Glomerular endothelial cell (primary cell): ENCODE data around the gene SLC22A17. TPM values are rescaled to one million over a fixed set of nuclear protein-coding genes. Genes with fewer than 3 reads are reported as not detected.

Source experiments
- total RNA-seq: library from RNA; depleted of rRNA; stranded (reverse); fragments of >200 nt; gene quantifications from 2 replicates; pipeline ENCODE4 v1.2.3, GENCODE V29; 2015

The SLC22A17 gene
- total RNA-seq, 1 donor from 2014 or later: 7.3 TPM

Other genes with a start within 250 kb of the SLC22A17 start
- gene CIROP, start 247.9 kb downstream of the SLC22A17 start, total RNA-seq: not detected in 2 replicates
- gene CEBPE, start 233.6 kb downstream of the SLC22A17 start, total RNA-seq: not detected in 2 replicates
- 0.29 TPM in 1 of 2 replicates, not detected in the other for gene SLC7A8, start 169.2 kb downstream of the SLC22A17 start, total RNA-seq
- gene RNF212B, start 115.0 kb downstream of the SLC22A17 start, total RNA-seq: not detected in 2 replicates
- gene HOMEZ, start 66.8 kb downstream of the SLC22A17 start, total RNA-seq: 13.8 and 14.6 TPM in 2 replicates
- 1.3 and 4.7 TPM in 2 replicates for gene PPP1R3E, start 50.0 kb downstream of the SLC22A17 start, total RNA-seq
- 12.6 and 23.5 TPM in 2 replicates for gene BCL2L2, start 46.1 kb downstream of the SLC22A17 start, total RNA-seq
- 60.7 and 79.2 TPM in 2 replicates for gene PABPN1, start 31.4 kb downstream of the SLC22A17 start, total RNA-seq
- gene EFS, start 12.3 kb upstream of the SLC22A17 start, total RNA-seq: 0.24 and 0.82 TPM in 2 replicates
- not detected in 2 replicates for gene IL25, start 19.9 kb upstream of the SLC22A17 start, total RNA-seq
- gene CMTM5, start 24.2 kb upstream of the SLC22A17 start, total RNA-seq: not detected in 2 replicates
- not detected in 2 replicates for gene MYH6, start 55.4 kb upstream of the SLC22A17 start, total RNA-seq
- not detected in 2 replicates for gene MYH7, start 82.8 kb upstream of the SLC22A17 start, total RNA-seq
- 24.6 and 26.5 TPM in 2 replicates for gene NGDN, start 116.8 kb upstream of the SLC22A17 start, total RNA-seq
- 0.93 and 1.8 TPM in 2 replicates for gene ZFHX2, start 198.9 kb upstream of the SLC22A17 start, total RNA-seq
- gene THTPA, start 203.4 kb upstream of the SLC22A17 start, total RNA-seq: 3.3 and 9.2 TPM in 2 replicates
- 36.8 and 38.9 TPM in 2 replicates for gene AP1G2, start 214.9 kb upstream of the SLC22A17 start, total RNA-seq
- 0.53 TPM in 1 of 2 replicates, not detected in the other for gene JPH4, start 225.9 kb upstream of the SLC22A17 start, total RNA-seq